Lung (tissue), 12 donors: ENCODE data around the gene GBA3. TPM values are rescaled to one million over a fixed set of nuclear protein-coding genes. Genes with fewer than 3 reads are reported as not detected.

Experiments used
- ATAC-seq: fragments of 200-7000 bp; cut with Tn5 transposase; one replicate; pipeline ENCODE4 v1.9.1; 2020; ENCODE audit warnings: moderate number of reproducible peaks; ENCODE audit not compliant: insufficient read depth, low FRiP score
- DNase-seq, 3 donors: peaks; one replicate each; pipeline ENCODE4 v3.0.0-alpha.2; 2013 to 2017
- H3K27ac ChIP-seq, 2 donors: one replicate each; pipeline ENCODE4 v1.5.1; 2013; ENCODE audit warnings: mild to moderate bottlenecking in 2 of 2, moderate library complexity in 2 of 2, control low read depth in 1 of 2, inconsistent platforms in 1 of 2, low read depth in 1 of 2, low read length in 1 of 2
- H3K27me3 ChIP-seq, 3 donors: one replicate each; pipeline ENCODE4 v1.5.1; 2013; ENCODE audit warnings: low read length in 2 of 3; ENCODE audit not compliant: control insufficient read depth in 3 of 3, insufficient read depth in 3 of 3
- H3K36me3 ChIP-seq, 4 donors: one replicate each; pipeline ENCODE4 v1.5.1; 2013; ENCODE audit warnings: low read length in 4 of 4, mild to moderate bottlenecking in 1 of 4, moderate library complexity in 1 of 4; ENCODE audit not compliant: control insufficient read depth in 4 of 4, insufficient read depth in 4 of 4
- H3K4me1 ChIP-seq, 5 donors: one replicate each; pipeline ENCODE4 v1.5.1; 2013; ENCODE audit warnings: low read length in 5 of 5, mild to moderate bottlenecking in 2 of 5, moderate library complexity in 1 of 5; ENCODE audit not compliant: control insufficient read depth in 5 of 5, insufficient read depth in 5 of 5
- H3K4me3 ChIP-seq: one replicate; pipeline ENCODE4 v1.5.1; 2013; ENCODE audit warnings: mild to moderate bottlenecking, control low read depth, moderate library complexity
- H3K9ac ChIP-seq, 2 donors: one replicate each; pipeline ENCODE4 v1.5.1; 2013; ENCODE audit warnings: low read length in 2 of 2, control low read depth in 1 of 2; ENCODE audit not compliant: insufficient read depth in 1 of 2
- H3K9me3 ChIP-seq, 4 donors: one replicate each; pipeline ENCODE4 v1.5.1; 2013; ENCODE audit warnings: low read length in 3 of 4, mild to moderate bottlenecking in 1 of 4, moderate library complexity in 1 of 4; ENCODE audit not compliant: control insufficient read depth in 4 of 4, insufficient read depth in 3 of 4
- CTCF ChIP-seq: IDR thresholded peaks from 2 replicates; pipeline ENCODE4 v1.5.1; 2012; ENCODE audit warnings: mild to moderate bottlenecking; ENCODE audit errors: control extremely low read depth, extremely low read depth
- WGBS, 2 donors: extraction: QIAGEN DNeasy Blood & Tissue Kit; methylation state at CpG; one replicate each; pipeline ENCODE4 v1.1.7; 2013; 5-methylcytosine and 5-hydroxymethylcytosine counted together
- polyA plus RNA-seq, 2 donors: library from polyadenylated mRNA; stranded (reverse); fragments of 200-250 nt; gene quantifications; one replicate each; pipeline ENCODE4 v1.2.1, GENCODE V29; 2013
- total RNA-seq, 2 donors: library from RNA; depleted of rRNA in 1 of 2; stranded (reverse); fragments of >200 nt in 1 of 2; gene quantifications; one replicate each; pipeline ENCODE4 v1.2.1, GENCODE V29; 2014 to 2021
- donor health status: control.
- donor health status: control.
- donor health status: Bipolar disorder and iron deficiency.
- donor health status: healthy.
- donor health status: DM: yes; HTN: yes; CAD: no.

GBA3 gene
- total and polyA plus RNA-seq, 4 donors = 0.23 to 0.34 (median 0.31) TPM; not detected in 1

- H3K27me3 ChIP-seq = no peaks in the 10 kb centered on the region
- TF ChIP-seq CTCF = no peak
- DNase-seq (no peak), ATAC-seq (no peak)
- peaks cover 0 to 7% (median 0%) of the 10 kb centered on the region in 5 donors for H3K4me1 ChIP-seq
- H3K36me3 ChIP-seq = no peaks in the 10 kb centered on the region
- H3K9me3 ChIP-seq = peaks cover 0 to 2% (median 0%) of the 10 kb centered on the region in 4 donors
- WGBS, 2 donors = 78 to 81% methylated on average over 3 of the region's 3 CpGs
- H3K27ac ChIP-seq = no peak overlapping the region
- H3K9ac ChIP-seq = no peak overlapping the region
- H3K4me3 ChIP-seq = no peak overlapping the region
These were observed 3.3 kb upstream of the GBA3 start for GRCh38 chr4:22689428-22689827.

DNA sequence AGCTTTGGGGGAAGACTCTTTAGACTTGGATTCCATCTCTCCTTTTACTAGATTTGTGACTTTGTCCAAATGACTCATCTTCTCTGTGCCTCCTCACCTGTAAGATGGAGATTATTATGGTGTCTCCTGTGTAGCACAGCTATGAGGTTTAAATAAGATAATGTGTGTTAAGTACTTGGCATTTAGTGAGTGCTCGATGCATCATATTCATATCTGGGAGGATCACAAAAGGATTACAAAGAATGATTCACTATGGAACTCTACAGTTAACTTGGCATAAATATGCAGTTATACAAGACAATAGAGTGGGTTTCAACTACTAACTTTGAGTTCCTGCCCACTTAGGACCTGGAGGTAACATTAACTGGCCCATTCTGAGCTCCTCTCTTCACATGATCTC is 2.3 kb downstream of the GBA3 start:
- no peak for DNase-seq
- no peak for ATAC-seq
- no peaks in the 10 kb centered on the region for H3K36me3 ChIP-seq
- peaks cover 0 to 7% (median 0%) of the 10 kb centered on the region in 5 donors for H3K4me1 ChIP-seq
- H3K9me3 ChIP-seq = no peaks in the 10 kb centered on the region
- WGBS, 2 donors = 94 to 97% methylated on average over 1 of the region's 1 CpG
- no peaks in the 10 kb centered on the region for H3K27me3 ChIP-seq
- H3K27ac ChIP-seq = no peak overlapping the region
- TF ChIP-seq CTCF = no peak
- no peak overlapping the region for H3K9ac ChIP-seq
- no peak overlapping the region for H3K4me3 ChIP-seq

DNA sequence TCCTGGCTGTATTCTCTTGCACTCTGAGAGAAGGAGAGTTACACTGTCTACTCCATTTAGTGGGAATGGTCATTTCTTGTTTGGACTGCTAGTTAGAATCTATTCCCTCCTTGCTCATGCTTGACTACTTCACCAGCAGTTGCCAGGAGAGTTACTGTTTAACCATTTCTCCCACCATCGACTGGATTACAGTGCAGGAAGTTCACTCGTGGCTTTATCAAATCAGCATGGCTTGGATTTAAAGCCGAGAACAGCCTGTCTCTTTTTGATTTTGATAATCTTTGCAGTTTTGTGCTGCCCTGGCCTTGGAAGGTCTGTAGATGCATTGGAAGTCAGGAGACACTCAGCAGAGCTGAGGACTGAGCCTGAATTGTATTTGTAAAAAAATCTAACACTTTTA is 3.2 kb downstream of the GBA3 start:
- DNase-seq = no peak
- Histone ChIP-seq H3K36me3 (no peaks in the 10 kb centered on the region), H3K9me3 (no peaks in the 10 kb centered on the region), H3K4me3 (no peak overlapping the region), H3K27ac (no peak overlapping the region), H3K27me3 (no peaks in the 10 kb centered on the region), H3K4me1 (peaks cover 0 to 7% (median 0%) of the 10 kb centered on the region in 5 donors), H3K9ac (no peak overlapping the region)
- TF ChIP-seq CTCF = no peak
- 50 to 54% methylated on average over 3 of the region's 3 CpGs for WGBS, 2 donors
- no peak for ATAC-seq

DNA sequence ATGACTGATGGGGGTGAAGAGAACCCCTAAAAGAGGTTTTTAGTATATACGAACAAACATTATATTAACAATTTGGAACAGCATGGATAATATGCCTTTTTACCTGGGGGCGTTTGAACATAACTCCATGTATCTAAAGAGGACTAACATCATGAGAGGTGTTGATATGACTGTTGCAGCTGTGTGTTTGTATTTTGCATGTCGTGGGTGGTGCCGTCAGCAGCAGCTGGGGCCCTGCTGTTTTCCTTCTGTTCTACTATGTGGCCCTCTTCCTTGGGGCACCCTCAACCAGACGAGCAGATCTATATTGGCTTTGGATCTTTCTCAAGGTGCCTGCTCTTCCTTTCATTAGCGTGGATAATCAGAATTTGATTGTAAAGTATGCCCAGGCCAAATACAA is 11.2 kb downstream of the GBA3 start:
- Histone ChIP-seq H3K4me3 (no peak overlapping the region), H3K36me3 (no peaks in the 10 kb centered on the region), H3K9ac (no peak overlapping the region), H3K27me3 (no peaks in the 10 kb centered on the region), H3K9me3 (no peaks in the 10 kb centered on the region), H3K4me1 (no peaks in the 10 kb centered on the region), H3K27ac (no peak overlapping the region)
- ATAC-seq (no peak), DNase-seq (no peak)
- TF ChIP-seq CTCF = no peak
- 78 to 86% methylated on average over 6 of the region's 6 CpGs for WGBS, 2 donors
